GM12878 (cell line): Measurements from ENCODE around the gene CHMP1A. TPM values are rescaled to one million over a fixed set of nuclear protein-coding genes. Genes with fewer than 3 reads are reported as not detected.
A peak's percentile ranks its signal among the peaks of the same experiment; 100 is the strongest.

Source experiments
- BRCA1 ChIP-seq: IDR thresholded peaks from 2 replicates; pipeline ENCODE4 v1.6.1; 2011; ENCODE audit warnings: low read depth, low read length, improper control_type of control experiment
- CREB1 ChIP-seq: IDR thresholded peaks from 2 replicates; pipeline ENCODE4 v1.6.1; 2012; ENCODE audit warnings: low read depth, mild to moderate bottlenecking, inconsistent platforms
- EP300 ChIP-seq, 2 experiments: fragments of 150-350 bp in 1 of 2; IDR thresholded peaks; 2 replicates each; pipeline ENCODE4 v1.6.1; 2011 to 2012; ENCODE audit warnings: low read depth in 2 of 2, low read length in 2 of 2, borderline replicate concordance in 1 of 2, improper control_type of control experiment in 1 of 2, inconsistent platforms in 1 of 2; ENCODE audit not compliant: control insufficient read depth in 1 of 2
- HDGF ChIP-seq: fragments of 450-650 bp; IDR thresholded peaks from 2 replicates; pipeline ENCODE4 v1.6.1; 2016; ENCODE audit warnings: antibody characterized with exemption
- MXI1 ChIP-seq: fragments of 150-350 bp; IDR thresholded peaks from 2 replicates; pipeline ENCODE4 v1.6.1; 2011; ENCODE audit warnings: low read depth, mild to moderate bottlenecking, inconsistent platforms, low read length, improper control_type of control experiment
- NFYA ChIP-seq: IDR thresholded peaks from 2 replicates; pipeline ENCODE4 v1.6.1; 2011; ENCODE audit warnings: low read depth, mild to moderate bottlenecking, low read length, improper control_type of control experiment, borderline replicate concordance
- NFYB ChIP-seq: IDR thresholded peaks from 2 replicates; pipeline ENCODE4 v1.6.1; 2011; ENCODE audit warnings: low read depth, mild to moderate bottlenecking, low read length, improper control_type of control experiment, moderate library complexity; ENCODE audit not compliant: insufficient read depth
- NR2F1 ChIP-seq: fragments of 450-650 bp; conservative IDR thresholded peaks from 2 replicates; pipeline ENCODE4 v1.6.1; 2017; ENCODE audit warnings: mild to moderate bottlenecking
- SIN3A ChIP-seq: IDR thresholded peaks from 2 replicates; pipeline ENCODE4 v1.6.1; 2012; ENCODE audit warnings: low read depth, low read length, improper control_type of control experiment
- SMAD1 ChIP-seq: fragments of 450-650 bp; IDR thresholded peaks from 2 replicates; pipeline ENCODE4 v1.6.1; 2018; ENCODE audit warnings: mild to moderate bottlenecking, low read depth; ENCODE audit not compliant: partially characterized antibody
- STAT3 ChIP-seq: IDR thresholded peaks from 2 replicates; pipeline ENCODE4 v1.6.1; 2011; ENCODE audit warnings: low read depth, low read length, improper control_type of control experiment
- TCF7 ChIP-seq: IDR thresholded peaks from 2 replicates; pipeline ENCODE4 v1.6.1; 2014; ENCODE audit warnings: antibody characterized with exemption, borderline replicate concordance
- YY1 ChIP-seq: IDR thresholded peaks from 2 replicates; pipeline ENCODE4 v1.6.1; 2011; ENCODE audit warnings: low read depth, mild to moderate bottlenecking, low read length
- ZNF217 ChIP-seq: fragments of 450-650 bp; IDR thresholded peaks from 2 replicates; pipeline ENCODE4 v1.6.1; 2017; ENCODE audit warnings: antibody characterized with exemption, mild to moderate bottlenecking
- ZSCAN29 ChIP-seq: fragments of 450-650 bp; IDR thresholded peaks from 2 replicates; pipeline ENCODE4 v1.6.1; 2017; ENCODE audit warnings: mild to moderate bottlenecking, moderate library complexity
- polyA plus RNA-seq, 11 experiments: library from polyadenylated mRNA; depleted of rRNA in 4 of 11; unstranded in 6 of 11; stranded (reverse) in 5 of 11; fragments of >200 nt; fragmentation: Nextera tagmentation in 4 of 11; fragmentation: Illumina TruSeq in 1 of 11; extraction: Ambion mirVana in 4 of 11; extraction: Trizol in 1 of 11; gene quantifications; 1 replicate in 1 of 11; 2 replicates in 10 of 11; pipeline versions ENCODE4 v1.2.1 to v1.2.3, GENCODE V29; 2011 to 2016; ENCODE audit warnings: inconsistent platforms in 2 of 11, missing spikeins in 2 of 11, low read depth in 1 of 11
- total RNA-seq, 4 experiments: library from RNA; depleted of rRNA in 3 of 4; stranded (reverse); fragments of >200 nt in 3 of 4; fragmentation: Illumina TruSeq in 1 of 4; extraction: Trizol in 1 of 4; gene quantifications; 2 replicates each; pipeline versions ENCODE4 v1.2.1 to v1.2.3, GENCODE V29; 2013 to 2021
- TF ChIP-seq, protein P1 (sequence below): fragments of 450-650 bp; formaldehyde crosslinking; IDR thresholded peaks from 2 replicates; pipeline ENCODE4 v1.4.0; 2020; ENCODE audit warnings: mild to moderate bottlenecking, moderate library complexity
- TF ChIP-seq, protein P2 (sequence below): IDR thresholded peaks from 2 replicates; pipeline ENCODE4 v1.6.1; 2012; ENCODE audit warnings: low read length, inconsistent platforms
- TF ChIP-seq, protein P3 (sequence below): fragments of 450-650 bp; IDR thresholded peaks from 2 replicates; pipeline ENCODE4 v1.6.1; 2016; ENCODE audit warnings: mild to moderate bottlenecking
- TF ChIP-seq, protein P4 (sequence below): fragments of 450-650 bp; IDR thresholded peaks from 2 replicates; pipeline ENCODE4 v1.6.1; 2017; ENCODE audit warnings: mild to moderate bottlenecking, moderate library complexity

Gene CHMP1A
- total and polyA plus RNA-seq, 10 of the 15 experiments (the other 5 are each of a cell fraction or from before 2014, with no cell fraction given), result 1.0 to 86.7 (median 54.7) TPM

DNA sequence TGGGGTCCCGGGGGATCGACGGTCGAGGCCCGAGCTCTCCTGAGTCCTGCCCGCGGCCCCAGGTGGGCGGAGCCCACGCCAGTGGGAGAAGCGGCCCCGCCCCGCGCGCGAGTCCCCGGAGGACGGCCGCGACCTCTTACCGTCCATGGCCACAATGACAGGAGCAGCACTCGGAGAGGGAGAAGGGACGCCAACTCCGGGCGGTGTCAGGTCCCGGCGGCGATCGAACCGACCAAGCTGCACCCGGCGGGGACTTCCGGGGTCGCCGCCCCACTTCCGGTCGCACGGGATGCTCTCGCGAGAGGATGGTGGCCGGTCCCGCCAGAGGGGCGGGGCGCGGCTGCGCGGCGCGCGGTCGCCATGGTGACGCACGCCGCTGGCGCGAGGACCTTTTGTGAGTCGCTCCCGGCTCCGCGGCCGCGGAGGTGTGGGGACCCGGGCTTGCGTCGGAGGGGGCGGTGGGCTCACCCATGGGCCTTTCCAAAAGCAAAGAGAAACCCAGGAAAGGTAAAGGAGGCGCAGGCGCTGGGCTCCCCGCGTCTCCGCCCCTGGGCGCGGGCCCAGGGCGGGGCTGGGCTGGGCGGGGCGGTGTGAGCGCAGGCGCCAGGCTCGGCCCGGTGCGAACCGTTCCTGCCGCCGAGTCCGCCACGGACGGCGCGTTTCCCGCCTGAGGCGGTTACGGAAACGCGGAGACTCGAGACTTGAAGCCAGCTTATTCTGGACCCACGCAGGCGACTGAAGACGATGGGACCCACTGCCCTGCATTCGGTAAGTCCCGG is at the start of gene CHMP1A, which contains the start of gene SPATA33 (continued):
- peak; percentile 66; the same call in 1 of the 2 replicates for TF ChIP-seq YY1
- 0 out of 2 replicates have a peak, but pooled peaks have one; percentile 7 for TF ChIP-seq ZSCAN29
- TF ChIP-seq, protein P1, sequence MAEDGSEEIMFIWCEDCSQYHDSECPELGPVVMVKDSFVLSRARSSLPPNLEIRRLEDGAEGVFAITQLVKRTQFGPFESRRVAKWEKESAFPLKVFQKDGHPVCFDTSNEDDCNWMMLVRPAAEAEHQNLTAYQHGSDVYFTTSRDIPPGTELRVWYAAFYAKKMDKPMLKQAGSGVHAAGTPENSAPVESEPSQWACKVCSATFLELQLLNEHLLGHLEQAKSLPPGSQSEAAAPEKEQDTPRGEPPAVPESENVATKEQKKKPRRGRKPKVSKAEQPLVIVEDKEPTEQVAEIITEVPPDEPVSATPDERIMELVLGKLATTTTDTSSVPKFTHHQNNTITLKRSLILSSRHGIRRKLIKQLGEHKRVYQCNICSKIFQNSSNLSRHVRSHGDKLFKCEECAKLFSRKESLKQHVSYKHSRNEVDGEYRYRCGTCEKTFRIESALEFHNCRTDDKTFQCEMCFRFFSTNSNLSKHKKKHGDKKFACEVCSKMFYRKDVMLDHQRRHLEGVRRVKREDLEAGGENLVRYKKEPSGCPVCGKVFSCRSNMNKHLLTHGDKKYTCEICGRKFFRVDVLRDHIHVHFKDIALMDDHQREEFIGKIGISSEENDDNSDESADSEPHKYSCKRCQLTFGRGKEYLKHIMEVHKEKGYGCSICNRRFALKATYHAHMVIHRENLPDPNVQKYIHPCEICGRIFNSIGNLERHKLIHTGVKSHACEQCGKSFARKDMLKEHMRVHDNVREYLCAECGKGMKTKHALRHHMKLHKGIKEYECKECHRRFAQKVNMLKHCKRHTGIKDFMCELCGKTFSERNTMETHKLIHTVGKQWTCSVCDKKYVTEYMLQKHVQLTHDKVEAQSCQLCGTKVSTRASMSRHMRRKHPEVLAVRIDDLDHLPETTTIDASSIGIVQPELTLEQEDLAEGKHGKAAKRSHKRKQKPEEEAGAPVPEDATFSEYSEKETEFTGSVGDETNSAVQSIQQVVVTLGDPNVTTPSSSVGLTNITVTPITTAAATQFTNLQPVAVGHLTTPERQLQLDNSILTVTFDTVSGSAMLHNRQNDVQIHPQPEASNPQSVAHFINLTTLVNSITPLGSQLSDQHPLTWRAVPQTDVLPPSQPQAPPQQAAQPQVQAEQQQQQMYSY (CRISPR knock-in tag), result no peak
- TF ChIP-seq NFYB, result no peak
- no peak for TF ChIP-seq CREB1
- no peak for TF ChIP-seq STAT3
- TF ChIP-seq, protein P2, sequence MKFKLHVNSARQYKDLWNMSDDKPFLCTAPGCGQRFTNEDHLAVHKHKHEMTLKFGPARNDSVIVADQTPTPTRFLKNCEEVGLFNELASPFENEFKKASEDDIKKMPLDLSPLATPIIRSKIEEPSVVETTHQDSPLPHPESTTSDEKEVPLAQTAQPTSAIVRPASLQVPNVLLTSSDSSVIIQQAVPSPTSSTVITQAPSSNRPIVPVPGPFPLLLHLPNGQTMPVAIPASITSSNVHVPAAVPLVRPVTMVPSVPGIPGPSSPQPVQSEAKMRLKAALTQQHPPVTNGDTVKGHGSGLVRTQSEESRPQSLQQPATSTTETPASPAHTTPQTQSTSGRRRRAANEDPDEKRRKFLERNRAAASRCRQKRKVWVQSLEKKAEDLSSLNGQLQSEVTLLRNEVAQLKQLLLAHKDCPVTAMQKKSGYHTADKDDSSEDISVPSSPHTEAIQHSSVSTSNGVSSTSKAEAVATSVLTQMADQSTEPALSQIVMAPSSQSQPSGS, result no peak
- peak; percentile 95 for TF ChIP-seq SIN3A
- peak; percentile 95 for TF ChIP-seq NR2F1
- TF ChIP-seq NFYA, result no peak
- TF ChIP-seq ZNF217, result no peak
- TF ChIP-seq, protein P3, sequence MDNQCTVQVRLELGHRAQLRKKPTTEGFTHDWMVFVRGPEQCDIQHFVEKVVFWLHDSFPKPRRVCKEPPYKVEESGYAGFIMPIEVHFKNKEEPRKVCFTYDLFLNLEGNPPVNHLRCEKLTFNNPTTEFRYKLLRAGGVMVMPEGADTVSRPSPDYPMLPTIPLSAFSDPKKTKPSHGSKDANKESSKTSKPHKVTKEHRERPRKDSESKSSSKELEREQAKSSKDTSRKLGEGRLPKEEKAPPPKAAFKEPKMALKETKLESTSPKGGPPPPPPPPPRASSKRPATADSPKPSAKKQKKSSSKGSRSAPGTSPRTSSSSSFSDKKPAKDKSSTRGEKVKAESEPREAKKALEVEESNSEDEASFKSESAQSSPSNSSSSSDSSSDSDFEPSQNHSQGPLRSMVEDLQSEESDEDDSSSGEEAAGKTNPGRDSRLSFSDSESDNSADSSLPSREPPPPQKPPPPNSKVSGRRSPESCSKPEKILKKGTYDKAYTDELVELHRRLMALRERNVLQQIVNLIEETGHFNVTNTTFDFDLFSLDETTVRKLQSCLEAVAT, result no peak
- no peak for TF ChIP-seq HDGF
- peak; percentile 94 for TF ChIP-seq MXI1
- TF ChIP-seq EP300 (IDR thresholded peaks at IDR 0.05; ENCODE audit: borderline replicate concordance in 1 of 2, control insufficient read depth in 1 of 2, low read depth in 2 of 2, low read length in 2 of 2), result 0 out of 4 replicates have a peak, but pooled peaks of 1 of the 2 experiments have one; percentile 22
- TF ChIP-seq SMAD1, result no peak
- peak; percentile 77 for TF ChIP-seq BRCA1
- TF ChIP-seq, protein P4, sequence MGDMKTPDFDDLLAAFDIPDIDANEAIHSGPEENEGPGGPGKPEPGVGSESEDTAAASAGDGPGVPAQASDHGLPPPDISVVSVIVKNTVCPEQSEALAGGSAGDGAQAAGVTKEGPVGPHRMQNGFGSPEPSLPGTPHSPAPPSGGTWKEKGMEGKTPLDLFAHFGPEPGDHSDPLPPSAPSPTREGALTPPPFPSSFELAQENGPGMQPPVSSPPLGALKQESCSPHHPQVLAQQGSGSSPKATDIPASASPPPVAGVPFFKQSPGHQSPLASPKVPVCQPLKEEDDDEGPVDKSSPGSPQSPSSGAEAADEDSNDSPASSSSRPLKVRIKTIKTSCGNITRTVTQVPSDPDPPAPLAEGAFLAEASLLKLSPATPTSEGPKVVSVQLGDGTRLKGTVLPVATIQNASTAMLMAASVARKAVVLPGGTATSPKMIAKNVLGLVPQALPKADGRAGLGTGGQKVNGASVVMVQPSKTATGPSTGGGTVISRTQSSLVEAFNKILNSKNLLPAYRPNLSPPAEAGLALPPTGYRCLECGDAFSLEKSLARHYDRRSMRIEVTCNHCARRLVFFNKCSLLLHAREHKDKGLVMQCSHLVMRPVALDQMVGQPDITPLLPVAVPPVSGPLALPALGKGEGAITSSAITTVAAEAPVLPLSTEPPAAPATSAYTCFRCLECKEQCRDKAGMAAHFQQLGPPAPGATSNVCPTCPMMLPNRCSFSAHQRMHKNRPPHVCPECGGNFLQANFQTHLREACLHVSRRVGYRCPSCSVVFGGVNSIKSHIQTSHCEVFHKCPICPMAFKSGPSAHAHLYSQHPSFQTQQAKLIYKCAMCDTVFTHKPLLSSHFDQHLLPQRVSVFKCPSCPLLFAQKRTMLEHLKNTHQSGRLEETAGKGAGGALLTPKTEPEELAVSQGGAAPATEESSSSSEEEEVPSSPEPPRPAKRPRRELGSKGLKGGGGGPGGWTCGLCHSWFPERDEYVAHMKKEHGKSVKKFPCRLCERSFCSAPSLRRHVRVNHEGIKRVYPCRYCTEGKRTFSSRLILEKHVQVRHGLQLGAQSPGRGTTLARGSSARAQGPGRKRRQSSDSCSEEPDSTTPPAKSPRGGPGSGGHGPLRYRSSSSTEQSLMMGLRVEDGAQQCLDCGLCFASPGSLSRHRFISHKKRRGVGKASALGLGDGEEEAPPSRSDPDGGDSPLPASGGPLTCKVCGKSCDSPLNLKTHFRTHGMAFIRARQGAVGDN, result 0 out of 2 replicates have a peak, but pooled peaks have one; percentile 34
- TF ChIP-seq TCF7, result no peak
